HG02571 (cell line): ENCODE results near the gene ATP6V0D1.

ENCODE experiments used
- ATAC-seq: cut with Tn5 transposase; IDR thresholded peaks from one replicate; pipeline ENCODE4 v1.9.1; 2021; ENCODE audit warnings: mild to moderate bottlenecking, moderate library complexity; ENCODE audit not compliant: unreplicated experiment

Gene ATP6V0D1

GRCh38 chr16:67463691-67464090 lies 17.3 kb downstream of the ATP6V0D1 start:
- no peak for ATAC-seq

- ATAC-seq: no peak
Measured at GRCh38 chr16:67463059-67463458, 17.9 kb downstream of the ATP6V0D1 start.

GRCh38 chr16:67462279-67462655 lies 18.7 kb downstream of the ATP6V0D1 start:
- no peak for ATAC-seq

GRCh38 chr16:67461600-67462278 lies 19.2 kb downstream of the ATP6V0D1 start:
- no peak for ATAC-seq

- no peak for ATAC-seq
Measured at GRCh38 chr16:67460961-67461360, 20.0 kb downstream of the ATP6V0D1 start.

GRCh38 chr16:67460168-67460567 lies 20.8 kb downstream of the ATP6V0D1 start:
- no peak for ATAC-seq

GRCh38 chr16:67459861-67460150 lies 21.2 kb downstream of the ATP6V0D1 start:
- ATAC-seq: no peak

GRCh38 chr16:67459066-67459860 lies 21.7 kb downstream of the ATP6V0D1 start:
- no peak for ATAC-seq

GRCh38 chr16:67458121-67458641 lies 22.8 kb downstream of the ATP6V0D1 start:
- ATAC-seq: no peak

- no peak for ATAC-seq
Measured at GRCh38 chr16:67457611-67458010, 23.3 kb downstream of the ATP6V0D1 start.

- ATAC-seq: no peak
Measured at GRCh38 chr16:67456391-67457081, 24.4 kb downstream of the ATP6V0D1 start.

GRCh38 chr16:67454852-67455251 lies 26.1 kb downstream of the ATP6V0D1 start:
- no peak for ATAC-seq

- ATAC-seq: no peak
Measured at GRCh38 chr16:67454104-67454503, 26.9 kb downstream of the ATP6V0D1 start.

- ATAC-seq: no peak
Measured at GRCh38 chr16:67451704-67452435, 29.1 kb downstream of the ATP6V0D1 start.

GRCh38 chr16:67451061-67451703 lies 29.8 kb downstream of the ATP6V0D1 start:
- ATAC-seq: no peak

GRCh38 chr16:67449739-67450138 lies 31.2 kb downstream of the ATP6V0D1 start:
- ATAC-seq: no peak

GRCh38 chr16:67449336-67449735 lies 31.6 kb downstream of the ATP6V0D1 start:
- no peak for ATAC-seq

GRCh38 chr16:67448580-67448979 lies 32.4 kb downstream of the ATP6V0D1 start:
- no peak for ATAC-seq

- ATAC-seq: no peak
Measured at GRCh38 chr16:67447508-67448076, 33.4 kb downstream of the ATP6V0D1 start.

GRCh38 chr16:67446968-67447507 lies 33.9 kb downstream of the ATP6V0D1 start:
- no peak for ATAC-seq
